CD4-positive, alpha-beta T cell treated with Interleukin-6 at 100 ng/mL for 8 hours (primary cell): Measurements from ENCODE around the gene TRIM17.
"Not testable (repeated sequence)": the region's sequence is repeated elsewhere in the genome, so short reads cannot be mapped to it uniquely, and the experiment has no call there.

Experiments
- DNase-seq: peaks from one replicate; pipeline ENCODE4 v3.0.0-alpha.2; 2020; ENCODE audit warnings: mixed read lengths, low spot score

Gene TRIM17

DNA sequence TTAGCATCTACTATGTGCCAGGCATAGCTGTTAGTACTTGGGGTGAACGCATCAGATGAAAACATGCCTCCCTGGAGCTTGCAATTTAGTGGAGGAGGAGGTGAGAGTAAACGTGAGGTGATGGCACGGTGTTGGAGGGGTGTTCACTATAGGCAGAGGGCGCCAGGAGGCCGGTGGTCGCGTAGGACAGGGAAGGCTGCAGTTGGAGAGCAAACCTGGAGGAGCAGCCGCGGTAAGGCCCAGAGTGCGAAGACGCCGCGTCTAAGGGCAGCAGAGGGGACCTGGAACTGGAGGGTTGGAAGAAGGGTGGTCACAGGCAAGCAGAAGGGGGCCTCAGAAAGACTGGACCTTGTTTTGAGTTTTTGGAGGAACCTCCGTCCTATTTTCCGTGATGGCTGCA lies 30.2 kb upstream of the TRIM17 start:
- DNase-seq: no peak

DNA sequence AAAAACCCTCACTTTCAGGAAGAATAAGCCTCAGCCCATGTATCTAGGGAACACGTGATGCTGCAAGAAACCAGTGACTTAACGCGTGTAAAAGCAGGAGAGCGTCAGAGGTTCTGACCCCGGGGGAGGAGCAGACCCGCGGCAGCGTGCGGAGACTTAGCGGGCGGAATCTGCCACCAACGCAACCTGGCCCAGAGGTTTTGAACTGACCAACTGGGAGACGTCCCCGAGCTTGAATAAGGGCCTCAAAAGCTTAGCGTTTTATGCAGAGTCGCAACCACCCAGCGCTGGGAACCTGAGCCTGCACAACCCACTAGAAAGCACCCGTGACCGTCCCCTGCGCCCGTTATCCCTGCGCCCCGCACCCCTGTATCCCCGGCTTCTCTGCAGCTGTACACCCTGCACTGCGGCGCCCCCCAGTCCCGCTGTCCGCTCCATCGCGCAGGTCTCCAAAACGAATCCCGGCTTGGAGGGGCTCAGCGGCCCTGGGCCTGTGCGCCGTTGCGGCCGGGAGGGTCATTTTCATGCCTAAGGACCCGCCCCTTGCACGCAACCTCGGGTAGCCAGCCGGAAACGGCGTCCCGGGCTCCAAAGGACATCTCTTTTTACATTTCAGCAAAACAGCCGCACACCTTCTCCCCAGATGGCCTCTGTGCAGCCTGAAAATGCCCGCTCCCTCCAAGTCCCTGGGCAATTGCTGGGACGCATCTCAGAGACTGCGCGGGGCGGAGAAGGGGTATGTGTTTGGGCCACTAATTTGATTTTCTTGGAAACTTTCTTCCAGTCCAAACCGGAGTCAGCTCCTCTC lies 29.4 kb upstream of the TRIM17 start:
- no peak for DNase-seq

DNA sequence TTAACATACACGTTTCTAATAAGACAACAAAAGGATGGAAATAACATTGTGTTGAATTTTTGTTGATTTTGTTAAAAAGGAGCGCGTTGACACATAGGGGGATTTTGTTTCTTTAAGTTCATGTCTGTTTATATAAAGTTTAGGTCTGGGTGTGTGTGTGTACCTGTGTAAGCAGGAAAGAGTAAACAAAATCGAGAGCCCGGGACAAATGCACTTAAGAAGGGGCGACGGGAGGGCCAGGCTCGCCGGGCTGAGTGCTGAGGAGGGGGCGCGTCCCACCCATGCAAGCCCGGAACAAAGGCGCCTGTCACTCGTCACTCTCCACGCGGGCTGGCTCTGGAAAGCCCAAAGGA lies 28.8 kb upstream of the TRIM17 start:
- no peak for DNase-seq

DNA sequence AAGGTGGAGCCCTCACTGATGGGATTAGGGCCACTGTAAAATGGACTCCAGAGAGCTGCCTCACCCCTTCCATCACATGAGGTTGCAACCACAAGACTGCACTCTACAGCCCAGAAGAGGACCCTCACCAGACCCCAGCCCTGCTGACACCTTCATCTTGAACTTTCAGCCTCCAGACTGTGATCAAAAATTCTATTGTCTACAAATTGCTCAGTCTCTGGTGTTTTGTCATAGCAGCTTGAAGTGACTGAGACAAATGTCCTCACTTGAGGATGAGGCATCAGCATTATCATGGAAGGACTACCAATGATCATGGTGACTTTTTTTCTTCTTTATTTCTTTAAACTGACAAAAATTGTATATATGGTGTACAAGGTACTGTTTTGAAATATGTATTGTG lies 26.7 kb upstream of the TRIM17 start:
- no peak for DNase-seq

DNA sequence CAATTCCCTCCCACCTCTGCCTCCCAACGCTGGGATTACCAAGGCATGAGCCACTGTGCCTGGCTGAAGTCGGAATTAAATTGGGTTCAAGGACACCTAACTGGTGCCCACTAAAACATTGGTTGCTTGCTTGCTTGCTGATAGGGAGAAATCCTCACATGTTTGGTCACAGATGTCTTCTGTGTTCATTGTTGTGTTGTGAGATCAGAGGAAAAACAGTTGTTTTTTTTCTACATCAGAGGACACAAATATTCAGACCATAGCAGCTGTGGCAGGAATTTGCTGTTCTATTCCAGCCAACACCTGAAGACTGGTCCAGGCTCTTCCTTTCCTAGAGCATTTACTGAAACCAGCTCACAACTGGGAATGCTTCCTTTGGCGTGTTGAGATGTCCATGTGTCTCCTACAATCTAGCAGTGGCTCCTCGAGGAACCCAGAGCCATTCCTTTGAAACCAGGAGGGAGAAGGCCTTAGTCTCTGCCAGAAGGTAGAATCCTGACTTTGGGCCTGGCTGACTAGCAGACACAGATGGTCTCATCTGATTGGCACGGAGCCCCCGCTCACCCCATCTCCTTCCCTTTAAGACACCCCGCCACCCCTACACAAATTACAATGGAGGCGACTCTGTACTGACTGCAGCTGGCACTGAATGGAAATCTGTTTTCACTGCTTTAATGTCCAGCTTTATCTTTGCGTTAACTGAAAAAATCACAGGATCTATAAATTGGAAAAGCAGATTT lies 24.3 kb upstream of the TRIM17 start:
- no peak for DNase-seq

DNA sequence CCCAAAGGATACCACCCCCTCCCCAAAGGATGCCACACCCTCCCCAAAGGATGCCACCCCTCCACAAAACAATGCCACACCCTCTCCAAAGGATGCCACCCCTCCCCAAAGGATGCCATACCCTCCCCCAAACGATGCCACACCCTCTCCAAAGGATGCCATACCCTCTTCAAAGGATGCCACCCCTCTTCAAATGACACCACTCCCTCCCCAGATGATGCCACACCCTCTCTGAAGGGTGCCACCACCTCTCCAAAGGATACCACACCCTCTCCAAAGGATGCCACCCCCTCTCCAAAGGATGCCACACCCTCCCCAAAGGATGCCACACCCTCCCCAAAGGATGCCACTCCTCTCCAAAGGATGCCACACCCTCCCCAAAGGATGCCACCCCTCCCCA lies 21.6 kb upstream of the TRIM17 start:
- DNase-seq: no peak

DNA sequence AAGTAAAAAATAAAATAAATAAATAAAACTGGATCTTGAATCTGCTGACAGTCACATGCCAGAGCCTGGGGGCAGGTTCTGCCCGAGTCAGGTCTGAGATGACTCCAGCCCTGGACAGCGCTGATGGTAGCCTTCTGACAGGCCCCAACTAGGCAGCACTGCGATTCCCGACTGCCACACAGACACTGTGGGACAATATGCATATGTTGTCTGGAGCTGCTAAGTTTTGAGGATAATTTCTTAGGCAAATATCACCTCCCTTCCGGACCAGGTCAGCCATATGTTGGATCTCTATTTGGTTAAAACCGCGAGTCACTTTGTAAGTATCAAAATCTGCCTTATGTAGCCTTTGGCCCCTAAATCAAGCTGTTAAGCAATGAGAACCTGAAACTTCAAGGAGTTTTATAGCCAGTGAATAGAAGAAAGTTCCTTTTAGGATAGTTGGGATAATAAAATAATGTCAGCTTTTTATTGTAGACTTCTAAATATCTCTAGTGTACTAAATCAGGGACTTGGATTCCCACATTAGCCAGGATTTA lies 20.8 kb upstream of the TRIM17 start:
- no peak for DNase-seq

DNA sequence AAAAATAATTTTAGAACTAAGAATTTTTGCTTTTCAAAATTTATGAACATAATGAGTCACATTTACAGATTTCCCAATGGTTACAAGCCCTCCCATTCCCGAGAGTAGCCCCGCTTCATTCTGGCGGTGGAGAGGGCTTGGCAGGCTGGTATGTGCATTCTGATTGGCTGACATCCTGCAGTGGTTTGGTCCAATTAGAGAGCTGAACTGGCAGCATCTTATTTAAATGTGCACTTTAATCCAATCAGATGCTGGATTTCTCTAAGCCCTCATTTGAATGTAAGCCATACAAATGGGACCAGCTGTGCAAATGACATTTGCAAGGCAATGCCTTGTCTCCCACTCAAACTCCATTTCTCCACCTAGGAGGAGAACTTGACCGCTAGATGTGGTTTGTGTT lies 18.0 kb upstream of the TRIM17 start:
- no peak for DNase-seq

DNA sequence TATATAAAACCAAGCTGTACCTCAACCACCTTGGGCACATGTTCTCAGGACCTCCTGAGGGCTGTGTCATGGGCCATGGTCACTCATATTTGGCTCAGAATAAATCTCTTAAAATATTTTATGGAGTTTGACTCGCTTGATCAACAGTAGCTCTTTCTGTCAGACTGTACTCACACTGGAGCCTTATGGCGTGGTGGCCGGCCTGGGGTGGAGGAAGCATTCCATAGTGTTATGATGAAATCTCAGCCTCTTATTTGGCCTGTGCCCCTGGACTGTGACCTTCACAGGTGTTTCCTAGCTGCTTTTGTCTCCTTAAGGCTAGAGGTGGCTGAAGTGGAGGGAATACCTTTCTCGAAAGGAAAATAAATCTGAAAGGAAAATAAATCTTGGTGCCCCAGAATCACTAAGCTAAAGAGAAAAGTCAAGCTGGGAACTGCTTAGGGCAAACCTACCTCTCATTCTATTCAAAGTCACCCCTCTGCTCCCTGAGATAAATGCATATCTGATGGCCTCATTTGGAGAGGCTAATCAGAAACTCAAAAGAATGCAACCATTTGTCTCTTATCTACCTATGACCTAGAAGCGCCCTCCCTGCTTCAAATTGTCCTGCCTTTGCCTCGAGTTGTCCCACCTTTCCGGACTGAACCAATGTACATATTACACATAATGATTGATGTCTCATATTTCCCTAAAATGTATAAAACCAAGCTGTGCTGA lies 16.8 kb upstream of the TRIM17 start:
- not testable (repeated sequence) for DNase-seq

DNA sequence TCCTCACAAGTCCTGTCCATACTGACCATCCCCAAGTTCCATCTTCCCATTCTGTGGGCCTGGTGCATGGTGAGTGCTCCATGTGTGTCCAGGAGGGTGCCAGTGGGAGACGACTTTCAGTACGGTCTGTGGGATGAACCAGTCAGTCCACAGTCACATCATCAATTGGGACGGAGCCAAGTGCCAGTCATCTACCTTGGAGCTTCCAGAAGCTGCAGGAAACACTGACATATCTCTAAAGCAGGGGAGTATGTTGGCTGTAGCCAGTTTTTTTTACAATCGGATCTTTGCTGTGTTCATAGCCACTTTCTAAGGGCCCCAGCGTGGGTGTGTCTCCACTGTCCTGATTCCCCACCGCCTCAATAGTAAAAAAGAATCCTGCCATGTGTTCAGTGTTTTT lies 13.6 kb upstream of the TRIM17 start:
- DNase-seq: no peak

DNA sequence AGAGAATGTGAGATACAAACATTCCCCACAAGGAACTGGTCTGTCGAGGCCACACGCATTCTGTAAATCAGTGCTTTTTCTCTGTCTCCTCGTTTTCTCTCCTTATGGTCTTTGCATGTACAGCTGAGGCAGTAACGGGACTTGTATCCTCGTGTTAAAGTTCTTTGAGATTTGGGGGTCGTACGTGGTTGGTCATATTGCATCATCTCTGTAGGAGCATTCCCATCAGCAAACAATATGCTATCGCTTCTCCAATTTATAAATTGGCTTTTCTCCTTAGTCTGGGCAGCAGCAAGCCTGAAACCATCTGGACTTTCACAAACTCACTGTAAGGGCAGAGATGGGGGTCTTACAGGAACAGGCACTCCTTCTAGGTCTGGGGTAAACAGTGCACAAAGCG lies 13.0 kb upstream of the TRIM17 start:
- DNase-seq: no peak

DNA sequence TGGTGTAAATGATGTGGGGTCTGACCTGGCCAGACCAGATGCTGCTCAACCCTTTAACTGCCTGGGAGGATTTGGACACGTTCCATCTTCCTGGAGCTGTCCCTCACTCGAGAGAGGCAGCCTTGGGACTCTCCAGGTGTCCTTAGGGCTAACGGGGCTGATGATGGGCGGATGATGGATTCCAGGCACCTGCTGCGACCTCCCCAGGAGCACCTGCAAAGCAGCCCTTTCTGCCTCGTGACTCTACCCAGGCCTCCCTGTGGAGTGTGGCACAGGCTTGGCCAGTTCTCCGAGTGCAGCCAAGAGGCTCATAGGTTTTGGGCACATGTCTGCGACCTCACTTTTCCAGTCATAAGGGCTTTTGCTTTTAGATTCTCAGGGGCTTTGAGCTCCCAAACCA lies 12.3 kb upstream of the TRIM17 start:
- DNase-seq: no peak

DNA sequence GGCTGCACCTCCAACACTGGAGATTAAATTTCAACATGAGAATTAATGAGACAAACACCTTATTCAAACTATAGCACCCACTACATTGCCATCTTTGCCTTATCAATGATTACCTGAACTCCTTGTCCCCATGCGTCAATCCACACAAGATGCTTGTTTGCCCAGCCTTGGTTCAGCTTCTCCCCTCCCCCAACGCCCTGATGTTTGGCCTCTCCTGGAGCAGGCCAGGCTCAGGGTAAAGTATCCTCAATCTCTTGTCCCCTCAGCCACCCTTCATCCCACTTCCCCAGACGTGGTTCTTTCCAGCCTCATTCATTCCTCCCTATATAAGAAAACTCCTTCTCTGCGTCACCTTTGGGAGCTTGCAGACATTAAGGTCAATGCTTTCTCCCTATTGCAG lies 11.8 kb upstream of the TRIM17 start:
- DNase-seq: no peak

DNA sequence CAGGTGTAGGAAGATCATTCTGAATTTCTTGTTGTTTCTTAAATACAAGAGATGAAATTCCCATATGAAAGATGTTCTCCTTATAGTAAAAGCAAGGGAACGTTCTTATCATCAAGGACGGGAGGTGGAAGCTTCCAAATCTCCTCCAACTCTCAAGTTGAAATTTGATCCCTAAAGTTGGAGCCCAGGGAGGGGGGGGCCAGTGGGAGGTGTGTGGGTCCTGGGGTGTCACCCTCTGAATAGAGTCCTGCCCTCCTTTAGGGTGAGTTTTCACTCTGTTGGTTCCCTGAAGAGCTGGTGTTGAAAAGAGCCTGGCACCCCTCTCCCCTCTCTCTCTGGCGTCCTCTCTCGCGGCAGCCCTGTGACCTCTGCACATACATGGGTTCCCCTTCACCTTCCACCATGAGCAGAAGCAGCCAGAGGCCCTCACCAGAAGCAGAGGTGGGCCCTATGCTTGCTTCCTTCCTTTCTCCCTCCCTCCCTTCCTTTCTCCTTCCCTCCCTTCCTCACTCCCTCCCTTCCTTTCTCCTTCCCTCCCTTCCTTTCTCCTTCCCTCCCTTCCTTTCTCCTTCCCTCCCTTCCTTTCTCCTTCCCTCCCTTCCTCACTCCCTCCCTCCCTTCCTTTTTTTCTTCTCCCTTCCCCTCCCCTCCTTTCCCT lies 10.0 kb upstream of the TRIM17 start:
- DNase-seq: no peak

DNA sequence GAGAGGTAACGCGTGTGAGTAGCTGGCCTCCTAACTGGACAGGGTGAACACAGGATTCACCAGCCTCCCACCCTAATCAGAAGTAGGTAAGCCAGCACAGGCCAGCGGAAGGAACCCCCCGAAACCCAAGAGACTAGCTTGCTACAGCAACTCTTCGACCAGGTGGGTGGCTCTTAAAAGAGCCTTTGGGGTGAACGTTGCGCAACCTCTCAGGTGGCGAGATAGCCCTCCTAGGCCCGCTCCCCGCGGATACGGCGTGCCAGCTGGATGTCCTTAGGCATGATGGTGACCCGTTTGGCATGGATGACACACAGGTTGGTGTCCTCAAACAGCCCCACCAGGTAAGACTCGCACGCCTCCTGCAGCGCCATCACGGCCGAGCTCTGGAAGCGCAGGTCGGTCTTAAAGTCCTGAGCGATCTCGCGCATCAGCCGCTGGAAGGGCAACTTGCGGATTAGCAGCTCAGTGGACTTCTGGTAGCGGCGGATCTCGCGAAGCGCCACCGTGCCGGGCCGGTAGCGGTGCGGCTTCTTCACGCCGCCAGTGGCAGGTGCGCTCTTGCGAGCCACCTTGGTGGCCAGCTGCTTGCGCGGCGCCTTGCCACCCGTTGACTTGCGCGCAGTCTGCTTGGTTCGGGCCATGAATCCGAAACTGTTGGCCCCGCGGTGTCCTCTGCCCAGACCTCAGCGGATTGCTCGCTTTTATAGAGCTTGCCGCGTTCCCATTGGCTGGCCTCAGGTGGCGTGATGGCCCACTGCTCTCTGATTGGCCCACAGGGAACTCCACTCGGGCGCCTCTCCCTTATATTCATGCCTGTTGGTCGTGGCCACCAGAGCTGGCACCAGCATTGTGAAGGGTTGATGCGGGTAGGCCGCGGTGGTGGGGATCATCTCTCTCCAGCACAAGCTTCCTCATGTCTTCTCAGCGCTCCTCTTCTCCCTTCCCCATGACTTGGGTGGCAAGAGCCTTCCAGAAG lies 8.3 kb upstream of the TRIM17 start:
- DNase-seq: no peak

DNA sequence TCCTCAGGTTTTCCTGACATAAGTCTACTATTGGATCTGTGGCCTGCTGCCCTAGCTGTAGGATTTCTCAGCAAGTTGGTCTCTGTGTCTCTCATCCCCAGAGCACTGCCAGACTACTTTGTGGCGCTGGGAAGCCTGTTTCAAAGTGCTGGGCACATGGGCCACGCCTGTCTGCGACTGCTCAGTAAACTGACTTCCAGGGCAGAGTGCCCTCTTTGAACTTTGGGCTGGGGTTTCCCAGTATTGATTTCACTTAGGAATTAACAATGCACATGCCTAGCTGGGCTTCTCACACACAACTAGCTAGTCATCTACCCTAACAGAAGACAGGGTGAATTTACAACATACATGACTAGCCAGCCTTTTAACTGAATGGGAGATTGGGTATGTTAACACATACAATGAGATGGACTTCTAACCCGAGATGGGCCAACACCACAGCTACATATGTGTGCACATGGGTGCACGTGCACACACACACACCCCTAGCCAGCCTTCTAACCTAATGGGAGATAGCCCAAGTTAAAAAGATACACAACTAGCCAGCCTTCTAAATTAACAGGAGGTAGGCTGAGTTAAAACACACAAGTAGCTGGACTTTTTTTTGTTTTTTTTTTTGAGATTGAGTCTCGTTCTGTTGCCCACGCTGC lies 6.9 kb upstream of the TRIM17 start:
- DNase-seq: no peak

DNA sequence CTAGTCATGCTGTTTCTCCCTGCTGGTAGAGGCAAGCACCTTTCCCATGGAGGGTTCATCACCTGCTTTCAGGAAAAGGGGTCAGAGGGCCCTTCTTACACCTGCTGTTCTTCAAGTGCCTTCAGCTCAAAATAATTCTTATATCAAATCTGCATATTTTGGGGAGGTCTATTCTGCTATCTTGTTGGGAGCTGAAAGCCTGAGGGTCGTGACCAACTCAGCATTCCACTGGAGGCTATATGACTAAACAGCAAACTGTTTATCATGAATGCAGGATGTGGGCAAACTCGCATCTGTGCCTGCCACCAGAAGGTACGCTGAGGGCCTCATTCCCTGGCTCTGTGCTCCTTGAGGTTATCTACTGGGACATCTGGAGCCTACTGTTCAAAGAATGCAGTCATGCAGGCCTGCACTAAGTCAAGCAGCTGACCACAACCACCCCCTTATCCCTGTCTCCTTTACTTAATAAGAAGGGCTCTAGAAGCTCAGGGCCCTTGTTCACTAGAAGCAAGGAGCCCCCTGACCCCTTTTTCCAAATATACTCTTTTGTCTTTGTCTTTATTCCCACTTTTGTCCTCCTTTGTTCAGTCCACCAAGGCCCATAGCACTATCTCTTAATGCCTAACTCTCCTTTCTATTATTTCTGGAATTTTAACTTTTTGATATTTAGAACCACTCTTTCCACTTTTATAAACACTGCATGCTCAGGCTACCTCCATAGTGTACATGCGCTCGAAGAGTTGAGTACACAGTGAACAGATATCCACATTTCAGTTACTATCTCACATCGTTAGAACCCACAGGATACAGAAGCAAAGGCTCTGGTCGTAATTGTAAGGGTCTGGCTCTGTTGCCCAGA lies 4.5 kb upstream of the TRIM17 start:
- DNase-seq: no peak

DNA sequence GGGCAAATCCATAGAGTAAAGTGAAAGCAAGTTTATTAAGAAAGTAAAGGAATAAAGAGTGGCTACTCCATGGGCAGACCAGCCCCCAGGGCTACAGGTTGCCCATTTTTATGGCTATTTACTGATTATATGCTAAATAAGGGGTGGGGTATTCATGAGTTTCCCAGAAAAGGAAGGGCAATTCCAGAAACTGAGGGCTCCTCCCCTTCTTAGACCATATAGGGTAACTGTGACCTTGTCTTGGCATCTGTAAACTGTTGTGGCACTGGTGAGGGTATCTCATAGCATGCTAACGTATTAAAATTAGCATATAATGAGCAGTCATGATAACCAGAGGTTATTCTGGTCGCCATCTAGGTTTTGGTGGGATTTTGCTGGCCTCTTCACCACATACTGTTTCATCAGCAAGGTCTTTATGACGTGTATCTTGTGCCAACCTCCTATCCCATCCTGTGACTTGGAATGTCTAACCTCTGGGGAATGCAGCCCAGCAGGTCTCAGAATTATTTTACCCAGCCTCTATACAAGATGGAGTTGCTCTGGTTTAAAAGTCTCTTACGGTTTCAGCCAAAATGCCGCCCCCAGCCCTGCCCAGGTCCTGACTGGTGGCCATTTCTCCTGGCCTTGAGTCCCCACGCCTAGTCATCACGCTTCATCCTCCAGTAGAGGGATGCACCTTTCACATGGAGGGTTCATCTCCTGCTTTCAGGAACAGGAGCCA lies 982 bp upstream of the TRIM17 start:
- no peak for DNase-seq

DNA sequence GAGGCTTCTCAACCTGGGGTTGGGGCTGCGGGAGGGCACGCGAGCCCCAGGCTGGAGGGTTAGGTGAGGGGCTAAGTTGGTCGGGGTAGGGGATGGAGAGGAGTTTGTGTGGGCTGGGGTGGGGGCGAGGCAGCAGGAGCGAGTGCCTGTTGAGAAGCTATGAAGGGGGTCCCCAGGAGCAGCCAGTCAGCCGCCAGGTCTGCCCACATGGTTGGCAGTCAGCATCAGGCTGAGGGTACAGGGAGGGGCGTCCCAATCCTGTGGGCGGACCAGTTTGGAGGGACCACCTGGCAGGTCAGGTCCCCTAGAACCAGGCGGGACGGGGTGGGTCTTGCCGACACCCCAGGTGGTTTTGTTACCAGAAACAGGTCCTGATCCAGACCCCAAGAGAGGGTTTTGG lies 400 bp upstream of the TRIM17 start:
- DNase-seq: no peak
